Measurements from ENCODE around the gene ARFGEF3.

DNA sequence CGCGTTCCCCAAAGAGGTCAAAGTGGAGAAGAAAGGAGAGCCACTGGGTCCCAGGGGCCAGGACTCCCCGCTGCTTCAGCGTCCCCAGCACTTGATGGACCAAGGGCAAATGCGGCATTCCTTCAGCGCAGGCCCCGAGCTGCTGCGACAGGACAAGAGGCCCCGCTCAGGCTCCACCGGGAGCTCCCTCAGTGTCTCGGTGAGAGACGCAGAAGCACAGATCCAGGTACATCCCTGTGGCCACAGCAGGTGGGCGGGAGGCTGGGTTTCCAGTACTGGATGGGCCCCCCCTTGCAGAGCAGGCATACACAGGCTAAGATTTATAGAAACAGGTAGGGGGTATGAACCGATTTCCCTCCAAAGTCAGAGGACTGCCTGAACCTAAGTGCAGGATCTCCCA lies 173.2 kb downstream of the ARFGEF3 start:
- TF ChIP-seq KLF5 (IDR thresholded peaks at IDR 0.05; ENCODE audit: partially characterized antibody) = no peak
- TF ChIP-seq, protein P1, sequence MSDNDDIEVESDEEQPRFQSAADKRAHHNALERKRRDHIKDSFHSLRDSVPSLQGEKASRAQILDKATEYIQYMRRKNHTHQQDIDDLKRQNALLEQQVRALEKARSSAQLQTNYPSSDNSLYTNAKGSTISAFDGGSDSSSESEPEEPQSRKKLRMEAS (IDR thresholded peaks at IDR 0.05; ENCODE audit: low read depth, low read length) = no peak

Measured in GM12878 (cell line).